Thyroid gland (tissue), 4 donors: ENCODE measurements around the gene ABRACL. TPM values are rescaled to one million over a fixed set of nuclear protein-coding genes. Genes with fewer than 3 reads are reported as not detected.

Experiments used
- DNase-seq, 2 donors: peaks; one replicate each; pipeline ENCODE4 v3.0.0-alpha.2; 2019
- H3K27ac ChIP-seq, 3 donors: fragments of 200-600 bp; sonication (generic); 1 replicate in 2 of 3; 2 replicates in 1 of 3; pipeline ENCODE4 v1.5.1; 2016 to 2019; ENCODE audit warnings: mild to moderate bottlenecking in 1 of 3, moderate library complexity in 1 of 3
- H3K27me3 ChIP-seq: fragments of 200-600 bp; sonication (generic); one replicate; pipeline ENCODE4 v1.5.1; 2019
- H3K36me3 ChIP-seq, 2 donors: fragments of 200-600 bp; sonication (generic); one replicate each; pipeline ENCODE4 v1.5.1; 2016 to 2019
- H3K4me1 ChIP-seq, 2 donors: fragments of 200-600 bp; sonication (generic); one replicate each; pipeline ENCODE4 v1.5.1; 2017 to 2019
- H3K4me3 ChIP-seq, 3 donors: fragments of 200-600 bp; sonication (generic); replicated peaks in 1 of 3; 1 replicate in 2 of 3; 2 replicates in 1 of 3; pipeline ENCODE4 v1.5.1; 2016; ENCODE audit warnings: mild to moderate bottlenecking in 1 of 3
- H3K9me3 ChIP-seq: fragments of 200-600 bp; sonication (generic); one replicate; pipeline ENCODE4 v1.5.1; 2017
- POLR2A ChIP-seq, 2 donors: fragments of 450-650 bp; IDR thresholded peaks; one replicate each; pipeline ENCODE4 v1.6.1; 2017; ENCODE audit warnings: antibody characterized with exemption in 2 of 2, mild to moderate bottlenecking in 2 of 2, moderate library complexity in 1 of 2
- WGBS, 2 donors: methylation state at CpG; one replicate each; pipeline ENCODE4 v1.1.5; 2017; 5-methylcytosine and 5-hydroxymethylcytosine counted together
- intact Hi-C: fragments of 100-400 bp; cut with DNase I; formaldehyde crosslinking; loops from one replicate; pipeline ENCODE4 v1.15.1; 2023
- total RNA-seq, 4 donors: library from RNA; depleted of rRNA; stranded (reverse); fragments of >200 nt; gene quantifications; one replicate each; pipeline ENCODE4 v1.2.3, GENCODE V29; 2016
- TF ChIP-seq, protein P1 (sequence below), 6 experiments: fragments of 200-600 bp in 3 of 6; fragments of 450-650 bp in 3 of 6; sonication (generic) in 3 of 6; IDR thresholded peaks; one replicate each; pipeline ENCODE4 v1.5.1; 2016 to 2019; ENCODE audit warnings: antibody characterized with exemption in 6 of 6, mild to moderate bottlenecking in 2 of 6, inconsistent platforms in 1 of 6, moderate library complexity in 1 of 6

ABRACL gene
- total RNA-seq, 4 donors from 2014 or later: 15.9 to 37.2 (median 27.5) TPM

DNA sequence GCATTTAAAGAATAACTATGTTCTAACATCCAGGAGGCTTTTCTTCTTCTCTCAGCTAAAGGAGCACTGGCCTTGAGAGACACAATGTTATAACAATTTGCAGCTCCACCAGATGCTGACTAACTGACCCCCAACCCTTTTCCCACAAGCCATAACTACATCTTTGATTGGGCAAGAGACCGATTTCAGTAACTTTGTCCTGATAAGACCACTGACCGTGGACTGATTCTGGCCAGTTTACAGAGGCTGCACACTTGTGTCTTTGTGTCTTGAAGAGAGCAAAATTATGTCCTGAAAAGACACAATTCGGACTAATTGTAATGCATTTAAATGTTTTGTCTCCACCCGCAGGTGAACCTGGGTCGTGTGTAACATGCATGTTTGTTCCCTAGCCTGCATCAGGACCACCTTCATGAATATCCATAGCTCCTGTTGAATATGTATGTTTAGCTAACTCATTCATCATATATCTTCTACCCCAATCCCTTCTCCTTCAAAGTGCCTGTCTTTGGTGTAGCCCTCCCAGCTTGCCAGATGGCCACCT lies 22.3 kb downstream of the ABRACL start:
- DNase-seq: peak in 1 of 2 donors; percentile 2
- Histone ChIP-seq H3K27me3 (no peaks in the 10 kb centered on the region), H3K36me3 (no peaks in the 10 kb centered on the region), H3K9me3 (no peaks in the 10 kb centered on the region), H3K4me3 (no peak overlapping the region), H3K4me1 (no peaks in the 10 kb centered on the region), H3K27ac (no peak overlapping the region)
- intact Hi-C loops: no loop called here
- TF ChIP-seq, protein P1, sequence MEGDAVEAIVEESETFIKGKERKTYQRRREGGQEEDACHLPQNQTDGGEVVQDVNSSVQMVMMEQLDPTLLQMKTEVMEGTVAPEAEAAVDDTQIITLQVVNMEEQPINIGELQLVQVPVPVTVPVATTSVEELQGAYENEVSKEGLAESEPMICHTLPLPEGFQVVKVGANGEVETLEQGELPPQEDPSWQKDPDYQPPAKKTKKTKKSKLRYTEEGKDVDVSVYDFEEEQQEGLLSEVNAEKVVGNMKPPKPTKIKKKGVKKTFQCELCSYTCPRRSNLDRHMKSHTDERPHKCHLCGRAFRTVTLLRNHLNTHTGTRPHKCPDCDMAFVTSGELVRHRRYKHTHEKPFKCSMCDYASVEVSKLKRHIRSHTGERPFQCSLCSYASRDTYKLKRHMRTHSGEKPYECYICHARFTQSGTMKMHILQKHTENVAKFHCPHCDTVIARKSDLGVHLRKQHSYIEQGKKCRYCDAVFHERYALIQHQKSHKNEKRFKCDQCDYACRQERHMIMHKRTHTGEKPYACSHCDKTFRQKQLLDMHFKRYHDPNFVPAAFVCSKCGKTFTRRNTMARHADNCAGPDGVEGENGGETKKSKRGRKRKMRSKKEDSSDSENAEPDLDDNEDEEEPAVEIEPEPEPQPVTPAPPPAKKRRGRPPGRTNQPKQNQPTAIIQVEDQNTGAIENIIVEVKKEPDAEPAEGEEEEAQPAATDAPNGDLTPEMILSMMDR (IDR thresholded peaks at IDR 0.05): peak in 1 of 6 experiments; percentile 22
- TF ChIP-seq POLR2A (IDR thresholded peaks at IDR 0.05): no peak
- 80 to 83% methylated on average over 5 of the region's 5 CpGs for WGBS, 2 donors

DNA sequence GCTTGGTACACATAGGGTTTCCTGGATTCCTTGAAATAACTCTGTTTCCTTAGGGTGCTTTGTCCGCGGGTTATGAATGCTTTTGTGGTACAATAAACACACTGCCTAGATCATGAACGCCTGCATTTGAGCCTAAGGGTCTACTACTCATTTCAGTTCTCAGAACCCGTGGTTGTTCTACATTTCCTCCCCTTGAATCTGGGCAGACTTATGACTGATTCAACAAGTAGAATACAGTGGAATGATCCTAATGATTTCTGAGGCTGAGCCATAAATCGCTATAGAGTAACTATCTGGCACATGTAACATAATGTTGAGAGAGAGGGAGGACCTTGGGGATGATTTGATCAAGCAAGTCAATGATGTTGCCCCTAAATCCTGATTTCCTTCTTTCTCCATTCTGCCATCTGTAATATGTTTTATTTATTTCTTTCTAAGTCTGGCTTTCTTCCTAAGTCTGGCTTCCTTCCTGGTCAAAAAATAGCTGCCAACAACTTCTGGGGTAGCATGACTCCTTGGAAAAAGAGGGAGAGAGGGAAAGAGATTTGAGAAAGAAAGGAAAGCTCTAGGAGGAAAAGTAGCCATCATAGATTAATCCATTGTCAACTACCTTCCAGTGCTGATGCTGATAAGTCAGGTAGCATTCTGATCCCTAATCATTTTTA lies 23.0 kb downstream of the ABRACL start:
- Histone ChIP-seq H3K4me3 (no peak overlapping the region), H3K9me3 (no peaks in the 10 kb centered on the region), H3K27me3 (no peaks in the 10 kb centered on the region), H3K4me1 (no peaks in the 10 kb centered on the region), H3K36me3 (no peaks in the 10 kb centered on the region), H3K27ac (no peak overlapping the region)
- no peak for DNase-seq
- 84 to 87% methylated on average over 5 of the region's 5 CpGs for WGBS, 2 donors
- TF ChIP-seq, protein P1 (IDR thresholded peaks at IDR 0.05): no peak
- no peak for TF ChIP-seq POLR2A (IDR thresholded peaks at IDR 0.05)
- intact Hi-C loops: no loop called here

DNA sequence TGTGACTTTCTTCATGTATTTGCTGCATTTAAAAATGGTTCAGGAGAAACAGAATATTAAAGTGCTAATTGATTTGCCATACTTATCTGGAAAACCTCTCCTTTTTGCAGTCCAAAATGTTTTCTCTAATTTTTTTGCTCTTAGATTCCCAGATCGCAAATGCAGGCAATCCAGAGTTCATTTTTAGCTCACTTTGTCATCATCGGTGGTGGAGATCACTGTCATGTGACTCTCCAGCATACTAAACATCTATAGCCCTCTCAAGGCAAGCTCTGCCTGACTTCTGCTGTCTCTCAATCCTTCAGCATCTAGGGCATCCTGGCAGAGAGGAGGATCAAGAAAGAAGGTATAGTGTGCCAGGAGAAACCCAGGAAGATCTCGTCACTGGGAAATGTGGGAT lies 24.8 kb downstream of the ABRACL start:
- Histone ChIP-seq H3K27me3 (no peaks in the 10 kb centered on the region), H3K4me1 (no peaks in the 10 kb centered on the region), H3K36me3 (no peaks in the 10 kb centered on the region), H3K4me3 (no peak overlapping the region), H3K9me3 (no peaks in the 10 kb centered on the region), H3K27ac (no peak overlapping the region)
- no peak for DNase-seq
- WGBS, 2 donors: 71 to 72% methylated on average over 3 of the region's 3 CpGs
- intact Hi-C loops: no loop called here
- TF ChIP-seq, protein P1 (IDR thresholded peaks at IDR 0.05): no peak
- no peak for TF ChIP-seq POLR2A (IDR thresholded peaks at IDR 0.05)

DNA sequence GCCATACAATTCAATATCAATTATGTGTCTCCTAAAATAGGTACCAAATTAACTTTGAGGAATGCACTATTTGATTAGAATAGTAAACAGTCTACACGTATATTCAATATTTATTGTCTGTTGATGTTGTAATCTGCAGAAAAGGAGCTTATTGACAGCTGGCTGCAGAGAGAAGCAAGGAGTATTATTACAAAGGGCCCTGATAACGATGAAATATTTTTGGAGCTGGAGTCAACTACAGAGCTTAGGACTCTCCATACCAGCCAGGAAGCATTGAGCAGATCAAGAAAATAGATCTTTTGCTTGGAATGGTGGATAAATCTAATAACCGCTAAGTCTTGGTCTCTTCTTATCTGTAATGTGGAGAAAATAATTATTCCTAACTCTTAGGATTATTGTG lies 25.5 kb downstream of the ABRACL start:
- 90 to 93% methylated on average over 3 of the region's 3 CpGs for WGBS, 2 donors
- Histone ChIP-seq H3K27ac (no peak overlapping the region), H3K9me3 (no peaks in the 10 kb centered on the region), H3K36me3 (no peaks in the 10 kb centered on the region), H3K4me3 (no peak overlapping the region), H3K4me1 (no peaks in the 10 kb centered on the region), H3K27me3 (no peaks in the 10 kb centered on the region)
- TF ChIP-seq, protein P1 (IDR thresholded peaks at IDR 0.05): no peak
- TF ChIP-seq POLR2A (IDR thresholded peaks at IDR 0.05): no peak
- intact Hi-C loops: no loop called here
- no peak for DNase-seq

DNA sequence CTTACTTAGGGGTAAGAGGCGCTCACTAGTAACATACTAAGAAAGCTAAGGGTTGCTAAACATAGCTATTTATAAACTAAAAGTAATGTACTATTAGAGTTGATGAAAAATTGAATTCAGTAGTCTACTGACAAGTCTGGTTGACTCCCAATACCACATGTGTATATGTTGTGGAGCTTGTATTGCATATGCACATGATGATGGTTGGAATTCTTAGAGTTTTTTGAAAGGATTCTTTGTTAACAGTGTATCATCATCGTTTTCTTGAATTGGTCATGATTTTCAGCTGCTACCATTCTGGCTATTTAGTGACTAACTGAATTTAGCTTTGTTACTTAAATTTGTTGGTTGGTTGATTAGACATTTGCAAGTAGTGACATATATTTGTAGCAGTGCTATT lies 27.2 kb downstream of the ABRACL start:
- H3K36me3 ChIP-seq: no peaks in the 10 kb centered on the region
- WGBS, 2 donors: 89 to 95% methylated on average over 2 of the region's 2 CpGs
- TF ChIP-seq, protein P1 (IDR thresholded peaks at IDR 0.05): no peak
- TF ChIP-seq POLR2A (IDR thresholded peaks at IDR 0.05): no peak
- no peaks in the 10 kb centered on the region for H3K27me3 ChIP-seq
- intact Hi-C loops: no loop called here
- no peaks in the 10 kb centered on the region for H3K4me1 ChIP-seq
- no peak for DNase-seq
- H3K27ac ChIP-seq: no peak overlapping the region
- no peaks in the 10 kb centered on the region for H3K9me3 ChIP-seq
- no peak overlapping the region for H3K4me3 ChIP-seq
